SKM-1 treated with dmso at 0.1 percent for 144 hours (cell line): Measurements from ENCODE around the gene CDKL5.

ENCODE experiments used
- DNase-seq: peaks from one replicate; lab custom pipeline; 2025; ENCODE audit not compliant: unreplicated experiment; lab: John Stamatoyannopoulos, UW

Gene CDKL5

GRCh38 chrX:18691431-18691830, 266.0 kb downstream of the CDKL5 start:
- no peak for DNase-seq

- no peak for DNase-seq
These were observed 267.1 kb downstream of the CDKL5 start for GRCh38 chrX:18692541-18692940.

GRCh38 chrX:18696653-18697052, 271.2 kb downstream of the CDKL5 start:
- DNase-seq, result no peak

GRCh38 chrX:18698737-18699650, 273.6 kb downstream of the CDKL5 start:
- DNase-seq, result no peak

GRCh38 chrX:18701621-18702361, 276.4 kb downstream of the CDKL5 start:
- no peak for DNase-seq

- no peak for DNase-seq
These were observed 277.2 kb downstream of the CDKL5 start for GRCh38 chrX:18702362-18703195.
